Epidermal melanocyte (primary cell): ENCODE measurements around the gene IBA57.
A peak's percentile ranks its signal among the peaks of the same experiment; 100 is the strongest.
"Not testable (repeated sequence)": the region's sequence is repeated elsewhere in the genome, so short reads cannot be mapped to it uniquely, and the experiment has no call there.

Experiments used
- DNase-seq: peaks from one replicate; pipeline ENCODE4 v3.0.0; 2011; ENCODE audit warnings: low spot score; ENCODE audit not compliant: insufficient read length

IBA57 gene

GRCh38 chr1:228212415-228212965 is 46.9 kb downstream of the IBA57 start:
- DNase-seq = no peak

- DNase-seq = peak; percentile 79
These were observed 47.6 kb downstream of the IBA57 start for GRCh38 chr1:228212966-228213844.

- no peak for DNase-seq
These were observed 48.6 kb downstream of the IBA57 start for GRCh38 chr1:228213917-228214808.

- no peak for DNase-seq
These were observed 49.5 kb downstream of the IBA57 start for GRCh38 chr1:228214921-228215662.

GRCh38 chr1:228215663-228216116 is 50.1 kb downstream of the IBA57 start:
- DNase-seq = no peak

GRCh38 chr1:228216371-228217320 is 51.0 kb downstream of the IBA57 start:
- no peak for DNase-seq

GRCh38 chr1:228217551-228218344 is 52.1 kb downstream of the IBA57 start:
- no peak for DNase-seq

GRCh38 chr1:228218513-228219244 is 53.1 kb downstream of the IBA57 start:
- DNase-seq = no peak

- DNase-seq = no peak
These were observed 53.8 kb downstream of the IBA57 start for GRCh38 chr1:228219245-228219961.

GRCh38 chr1:228219962-228220780 is 54.6 kb downstream of the IBA57 start:
- no peak for DNase-seq

- not testable (repeated sequence) for DNase-seq
These were observed 55.5 kb downstream of the IBA57 start for GRCh38 chr1:228221097-228221496.

- DNase-seq = no peak
These were observed 56.9 kb downstream of the IBA57 start for GRCh38 chr1:228222548-228222947.

- no peak for DNase-seq
These were observed 58.9 kb downstream of the IBA57 start for GRCh38 chr1:228224198-228225164.

GRCh38 chr1:228225165-228225710 is 59.6 kb downstream of the IBA57 start:
- no peak for DNase-seq

- no peak for DNase-seq
These were observed 60.1 kb downstream of the IBA57 start for GRCh38 chr1:228225740-228226139.
